SIG-M5 treated with dmso at 0.1 percent for 504 hours (cell line): Measurements from ENCODE around the gene B4GALNT4.
"Not testable (repeated sequence)": the region's sequence is repeated elsewhere in the genome, so short reads cannot be mapped to it uniquely, and the experiment has no call there.

Source experiments
- DNase-seq: peaks from one replicate; lab custom pipeline; 2025; ENCODE audit not compliant: unreplicated experiment; lab: John Stamatoyannopoulos, UW

Gene B4GALNT4

GRCh38 chr11:419248-420005 lies 50.1 kb downstream of the B4GALNT4 start:
- no peak for DNase-seq

- DNase-seq, result no peak
These were observed 51.0 kb downstream of the B4GALNT4 start for GRCh38 chr11:420054-420910.

DNA sequence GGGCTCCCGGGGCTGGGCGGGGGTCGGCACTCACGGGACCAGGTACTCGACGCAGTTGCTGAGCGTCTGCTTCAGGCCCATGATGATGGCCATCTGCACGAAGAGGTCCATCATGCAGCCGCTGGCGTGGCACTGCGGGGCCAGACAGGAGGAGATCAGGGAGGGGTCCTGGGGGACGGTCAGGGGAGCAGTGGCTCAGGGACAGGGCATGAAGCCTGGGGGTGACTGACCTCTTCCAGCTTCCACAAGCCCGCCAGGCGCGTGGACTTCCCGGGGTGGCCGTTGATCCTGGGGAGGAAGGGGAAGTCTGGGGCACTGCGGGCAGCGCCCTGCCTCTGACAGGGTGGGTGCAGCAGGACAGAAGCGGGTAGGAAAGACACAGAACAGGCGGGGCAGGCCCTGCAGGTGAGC lies 51.6 kb downstream of the B4GALNT4 start:
- DNase-seq, result no peak

- DNase-seq, result no peak
These were observed 53.0 kb downstream of the B4GALNT4 start for GRCh38 chr11:422249-422656.

DNA sequence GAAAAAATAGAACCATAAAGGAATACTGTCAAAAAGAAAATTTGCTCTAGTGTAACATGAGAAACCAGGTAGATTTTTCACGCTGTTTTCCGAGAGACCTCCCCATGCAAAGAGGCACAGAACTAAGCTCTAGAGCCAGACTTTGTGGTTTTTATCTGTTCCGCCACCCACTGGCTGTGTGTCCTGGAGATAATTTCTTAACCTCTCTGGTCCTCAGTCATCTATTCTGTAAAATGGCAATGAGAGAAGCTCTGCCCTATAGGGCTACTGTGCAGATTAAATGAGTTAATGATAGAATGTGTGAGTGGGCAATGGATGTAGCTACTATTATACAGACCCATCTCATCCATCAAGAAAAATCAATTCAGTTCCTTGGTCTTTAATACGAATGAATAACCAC lies 54.9 kb downstream of the B4GALNT4 start:
- DNase-seq, result no peak

DNA sequence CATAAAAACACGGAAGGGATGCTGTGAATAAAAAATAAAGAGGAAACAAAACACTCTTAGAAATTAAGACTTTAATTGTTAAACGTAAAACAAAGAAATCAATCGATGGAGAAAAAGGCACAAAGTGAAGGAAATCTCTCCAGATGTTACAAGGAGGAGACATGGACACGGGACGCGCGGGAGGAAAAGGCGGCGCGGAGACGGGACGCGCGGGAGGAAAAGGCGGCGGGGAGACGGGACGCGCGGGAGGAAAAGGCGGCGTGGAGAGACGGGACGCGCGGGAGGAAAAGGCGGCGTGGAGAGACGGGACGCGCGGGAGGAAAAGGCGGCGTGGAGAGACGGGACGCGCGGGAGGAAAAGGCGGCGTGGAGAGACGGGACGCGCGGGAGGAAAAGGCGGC lies 55.5 kb downstream of the B4GALNT4 start:
- DNase-seq, result not testable (repeated sequence)

DNA sequence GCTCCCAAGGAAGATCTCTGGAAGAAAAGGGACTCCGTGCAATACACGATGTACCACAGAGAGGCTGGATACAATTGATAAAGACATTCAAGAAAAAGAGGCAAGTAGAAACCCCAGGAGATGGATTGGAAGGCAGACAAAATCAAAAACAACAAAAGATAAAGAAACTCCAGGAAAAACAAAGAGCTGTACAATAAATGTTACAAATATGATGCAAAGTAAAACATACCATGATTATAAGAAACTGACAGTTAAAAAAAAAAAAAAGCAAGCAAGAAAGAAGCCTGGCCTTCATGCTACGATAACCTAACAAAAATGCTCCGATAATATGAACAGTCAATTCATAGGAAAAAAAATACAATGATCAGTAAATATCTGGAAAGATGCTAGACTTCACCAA lies 56.0 kb downstream of the B4GALNT4 start:
- no peak for DNase-seq

DNA sequence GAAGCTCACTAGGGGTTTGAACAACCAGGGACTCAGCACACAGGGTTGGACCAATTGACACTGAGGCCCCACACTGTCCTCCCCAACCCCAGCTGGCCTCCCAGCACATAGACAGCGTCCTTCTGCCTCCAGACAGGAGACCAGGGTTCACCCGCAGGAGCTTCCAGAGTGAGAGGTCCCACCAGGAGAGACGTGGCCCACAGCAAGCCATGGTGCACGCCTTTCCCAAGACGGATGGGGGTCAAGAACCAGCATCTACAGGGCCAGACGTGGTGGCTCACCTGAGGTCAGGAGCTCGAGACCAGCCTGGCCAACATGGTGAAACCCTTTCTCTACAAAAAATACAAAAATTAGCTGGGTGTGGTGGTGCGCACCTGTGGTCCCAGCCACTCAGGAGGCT lies 57.6 kb downstream of the B4GALNT4 start:
- no peak for DNase-seq

DNA sequence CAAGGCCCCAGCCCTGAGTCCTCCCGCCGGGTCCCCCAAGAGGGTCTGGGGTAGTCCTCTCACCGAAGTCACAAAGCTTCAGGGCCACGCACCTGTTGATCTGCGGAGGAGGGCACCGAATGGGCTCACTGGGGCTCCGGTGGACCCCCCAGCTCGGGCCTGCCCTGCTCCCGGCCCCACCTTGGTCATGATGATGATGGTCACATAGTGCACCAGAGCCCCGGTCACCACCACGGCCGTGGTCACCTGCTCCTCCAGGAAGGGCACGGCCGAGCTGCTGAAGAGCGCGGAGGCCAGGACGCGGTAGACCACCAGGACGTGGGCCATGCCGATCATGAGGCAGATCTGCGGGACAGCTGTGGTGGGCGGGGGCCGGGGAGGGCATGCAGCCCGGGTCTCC lies 59.0 kb downstream of the B4GALNT4 start:
- DNase-seq, result no peak

- DNase-seq, result no peak
These were observed 60.1 kb downstream of the B4GALNT4 start for GRCh38 chr11:429391-429790.

GRCh38 chr11:429931-430456 lies 60.7 kb downstream of the B4GALNT4 start:
- DNase-seq, result no peak
